GM06990 (cell line): ENCODE measurements around the gene BST1.
A peak's percentile ranks its signal among the peaks of the same experiment; 100 is the strongest.

Experiments
- DNase-seq: peaks from one replicate; pipeline ENCODE4 v3.0.0-alpha.2; 2011; ENCODE audit not compliant: insufficient read length; ENCODE audit errors: extremely low read depth
- H3K27me3 ChIP-seq: replicated peaks from 2 replicates; pipeline ENCODE4 v1.6.0; 2011; ENCODE audit warnings: low read length; ENCODE audit not compliant: control insufficient read depth, insufficient read depth
- H3K36me3 ChIP-seq: 2 replicates; pipeline ENCODE4 v1.5.1; 2011; ENCODE audit warnings: low read length; ENCODE audit not compliant: control insufficient read depth, insufficient read depth
- H3K4me3 ChIP-seq: replicated peaks from 2 replicates; pipeline ENCODE4 v1.5.1; 2011; ENCODE audit warnings: low read depth, mild to moderate bottlenecking, control low read depth, low read length
- TF ChIP-seq, protein P1 (sequence below): IDR thresholded peaks from 2 replicates; pipeline ENCODE4 v1.5.1; 2011; ENCODE audit warnings: low read length, control low read depth, mild to moderate bottlenecking, inconsistent platforms; ENCODE audit not compliant: insufficient read depth, poor library complexity, severe bottlenecking

The BST1 gene

DNA sequence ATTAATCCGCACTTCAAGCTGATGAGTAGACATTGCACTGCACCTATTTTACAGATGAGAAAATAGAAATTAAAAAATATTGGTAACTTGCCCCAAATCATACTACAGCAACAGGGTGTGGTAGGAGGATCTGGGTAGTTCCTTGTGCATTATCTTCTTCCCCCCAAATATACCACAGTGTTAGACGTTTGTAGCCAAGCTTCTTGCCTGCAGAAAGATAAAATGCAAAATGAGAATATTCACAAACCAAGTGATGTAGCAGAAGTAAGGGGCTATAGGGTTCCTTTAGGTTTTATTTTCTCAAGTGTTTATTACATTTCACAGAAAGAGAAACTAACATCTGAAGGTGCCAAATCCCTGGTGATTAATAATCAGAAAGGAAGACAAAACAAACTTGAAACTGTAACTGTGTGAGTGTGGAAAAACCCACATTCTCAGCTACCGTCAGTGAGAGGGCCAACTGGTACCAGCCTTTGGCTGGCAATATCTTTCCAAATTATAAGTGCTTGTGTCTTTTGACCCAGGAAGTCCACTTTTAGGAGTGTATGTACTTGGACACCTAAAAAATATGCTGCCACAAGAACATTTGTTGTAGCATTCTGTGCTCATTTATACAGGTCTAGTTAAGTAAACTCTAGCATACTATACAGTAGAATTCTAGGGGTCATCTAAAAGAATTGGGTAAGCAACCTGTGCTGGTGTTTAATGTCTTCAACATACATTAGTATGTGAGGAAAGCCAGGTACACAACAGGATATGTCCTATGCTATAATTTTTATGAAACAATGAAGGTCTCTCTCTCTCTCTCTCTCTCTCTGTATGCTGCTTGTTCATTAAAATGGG lies 68.6 kb downstream of the BST1 start:
- Histone ChIP-seq H3K36me3 (no peaks in the 10 kb centered on the region), H3K4me3 (no peak overlapping the region), H3K27me3 (no peaks in the 10 kb centered on the region; the same call in 1 of the 2 replicates)
- TF ChIP-seq, protein P1, sequence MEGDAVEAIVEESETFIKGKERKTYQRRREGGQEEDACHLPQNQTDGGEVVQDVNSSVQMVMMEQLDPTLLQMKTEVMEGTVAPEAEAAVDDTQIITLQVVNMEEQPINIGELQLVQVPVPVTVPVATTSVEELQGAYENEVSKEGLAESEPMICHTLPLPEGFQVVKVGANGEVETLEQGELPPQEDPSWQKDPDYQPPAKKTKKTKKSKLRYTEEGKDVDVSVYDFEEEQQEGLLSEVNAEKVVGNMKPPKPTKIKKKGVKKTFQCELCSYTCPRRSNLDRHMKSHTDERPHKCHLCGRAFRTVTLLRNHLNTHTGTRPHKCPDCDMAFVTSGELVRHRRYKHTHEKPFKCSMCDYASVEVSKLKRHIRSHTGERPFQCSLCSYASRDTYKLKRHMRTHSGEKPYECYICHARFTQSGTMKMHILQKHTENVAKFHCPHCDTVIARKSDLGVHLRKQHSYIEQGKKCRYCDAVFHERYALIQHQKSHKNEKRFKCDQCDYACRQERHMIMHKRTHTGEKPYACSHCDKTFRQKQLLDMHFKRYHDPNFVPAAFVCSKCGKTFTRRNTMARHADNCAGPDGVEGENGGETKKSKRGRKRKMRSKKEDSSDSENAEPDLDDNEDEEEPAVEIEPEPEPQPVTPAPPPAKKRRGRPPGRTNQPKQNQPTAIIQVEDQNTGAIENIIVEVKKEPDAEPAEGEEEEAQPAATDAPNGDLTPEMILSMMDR = no peak
- peak; percentile 40 for DNase-seq

DNA sequence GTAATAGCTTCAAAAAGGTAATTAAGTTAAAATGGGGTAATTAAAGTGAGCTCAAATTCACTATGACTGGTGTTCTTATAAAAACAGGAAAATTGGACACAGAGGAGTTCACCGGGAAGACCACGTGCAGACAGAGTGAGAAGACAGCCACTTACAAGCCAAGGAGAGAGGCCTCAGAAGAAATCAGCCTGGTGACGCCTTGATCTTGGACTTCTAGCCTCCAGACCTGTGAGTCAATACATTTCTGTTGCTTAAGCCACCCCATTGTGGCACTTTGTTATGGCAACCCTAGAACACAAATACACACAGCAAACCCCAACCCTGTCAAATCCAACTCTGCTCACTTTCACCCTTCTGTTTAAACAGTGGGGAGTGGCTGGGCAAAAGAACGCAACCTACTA lies 71.2 kb downstream of the BST1 start:
- no peak for DNase-seq
- TF ChIP-seq, protein P1 = no peak
- H3K4me3 ChIP-seq = no peak overlapping the region
- H3K36me3 ChIP-seq = no peaks in the 10 kb centered on the region
- no peaks in the 10 kb centered on the region; the same call in 1 of the 2 replicates for H3K27me3 ChIP-seq

DNA sequence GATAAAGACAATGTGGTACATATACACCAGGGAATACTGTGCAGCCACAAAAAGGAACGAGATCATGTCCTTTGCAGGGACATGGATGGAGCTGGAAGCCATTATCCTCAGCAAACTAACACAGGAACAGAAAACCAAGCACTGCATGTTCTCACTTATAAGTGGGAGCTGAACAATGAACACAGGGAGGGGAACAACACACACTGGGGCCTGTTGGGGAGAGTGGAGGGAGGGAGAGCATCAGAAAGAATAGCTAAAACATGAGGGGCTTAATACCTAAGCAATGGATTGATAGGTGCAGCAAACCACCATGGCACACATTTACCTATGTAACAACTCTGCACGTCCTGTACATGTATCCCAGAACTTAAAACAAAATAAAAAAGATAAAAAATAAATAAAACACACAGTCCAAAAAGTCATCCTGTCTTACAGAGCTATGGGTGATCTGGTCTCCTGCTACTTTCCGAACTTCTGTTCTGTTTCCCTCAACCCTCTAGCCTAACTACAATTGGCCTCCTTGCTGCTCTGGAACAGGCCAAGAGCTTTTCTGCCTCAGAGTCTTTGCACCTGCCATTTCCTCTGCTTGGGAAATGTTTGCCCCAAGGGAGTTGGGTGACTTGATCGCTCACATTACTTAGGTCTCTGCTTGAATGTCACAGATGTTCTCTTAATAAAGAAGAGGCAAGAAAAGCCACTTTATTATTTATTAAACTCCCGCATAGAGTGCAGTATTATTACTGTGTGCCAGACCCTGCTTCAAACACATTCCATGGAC lies 74.2 kb downstream of the BST1 start:
- no peaks in the 10 kb centered on the region; the same call in 1 of the 2 replicates for H3K36me3 ChIP-seq
- H3K4me3 ChIP-seq = no peak overlapping the region
- no peak for DNase-seq
- TF ChIP-seq, protein P1 = no peak
- H3K27me3 ChIP-seq = no peaks in the 10 kb centered on the region; the same call in 1 of the 2 replicates

DNA sequence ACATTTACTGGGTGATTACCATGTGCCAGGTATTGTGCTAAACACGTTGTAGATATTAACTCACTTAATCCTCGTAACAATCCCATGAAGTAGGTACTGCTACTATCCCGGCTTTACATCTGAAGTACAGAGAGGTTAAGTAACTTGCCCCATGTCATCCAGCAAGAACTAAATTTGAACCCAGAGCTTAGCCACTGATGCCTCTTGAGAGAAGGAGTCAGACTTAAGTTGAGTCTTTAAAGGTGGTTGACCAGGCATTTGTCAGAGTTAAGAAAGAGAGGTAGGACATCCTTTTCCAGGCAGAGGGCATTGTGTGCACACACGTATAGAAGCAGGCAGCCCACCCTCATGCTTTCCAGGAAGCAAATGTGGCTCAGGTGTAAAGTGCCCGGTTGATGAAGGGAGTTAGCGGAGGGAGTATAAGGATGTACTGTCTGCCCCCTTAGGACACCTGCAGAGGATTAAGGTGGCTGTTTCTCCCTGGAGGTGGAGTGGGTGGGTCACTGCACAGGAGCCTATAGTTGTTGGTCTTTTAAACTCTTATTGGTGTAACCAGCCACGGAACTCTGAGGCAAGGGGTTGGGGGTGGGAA lies 74.9 kb downstream of the BST1 start:
- H3K36me3 ChIP-seq = no peaks in the 10 kb centered on the region; the same call in 1 of the 2 replicates
- H3K27me3 ChIP-seq = no peaks in the 10 kb centered on the region; the same call in 1 of the 2 replicates
- TF ChIP-seq, protein P1 = no peak
- no peak for DNase-seq
- H3K4me3 ChIP-seq = peak overlapping the region; percentile 71

DNA sequence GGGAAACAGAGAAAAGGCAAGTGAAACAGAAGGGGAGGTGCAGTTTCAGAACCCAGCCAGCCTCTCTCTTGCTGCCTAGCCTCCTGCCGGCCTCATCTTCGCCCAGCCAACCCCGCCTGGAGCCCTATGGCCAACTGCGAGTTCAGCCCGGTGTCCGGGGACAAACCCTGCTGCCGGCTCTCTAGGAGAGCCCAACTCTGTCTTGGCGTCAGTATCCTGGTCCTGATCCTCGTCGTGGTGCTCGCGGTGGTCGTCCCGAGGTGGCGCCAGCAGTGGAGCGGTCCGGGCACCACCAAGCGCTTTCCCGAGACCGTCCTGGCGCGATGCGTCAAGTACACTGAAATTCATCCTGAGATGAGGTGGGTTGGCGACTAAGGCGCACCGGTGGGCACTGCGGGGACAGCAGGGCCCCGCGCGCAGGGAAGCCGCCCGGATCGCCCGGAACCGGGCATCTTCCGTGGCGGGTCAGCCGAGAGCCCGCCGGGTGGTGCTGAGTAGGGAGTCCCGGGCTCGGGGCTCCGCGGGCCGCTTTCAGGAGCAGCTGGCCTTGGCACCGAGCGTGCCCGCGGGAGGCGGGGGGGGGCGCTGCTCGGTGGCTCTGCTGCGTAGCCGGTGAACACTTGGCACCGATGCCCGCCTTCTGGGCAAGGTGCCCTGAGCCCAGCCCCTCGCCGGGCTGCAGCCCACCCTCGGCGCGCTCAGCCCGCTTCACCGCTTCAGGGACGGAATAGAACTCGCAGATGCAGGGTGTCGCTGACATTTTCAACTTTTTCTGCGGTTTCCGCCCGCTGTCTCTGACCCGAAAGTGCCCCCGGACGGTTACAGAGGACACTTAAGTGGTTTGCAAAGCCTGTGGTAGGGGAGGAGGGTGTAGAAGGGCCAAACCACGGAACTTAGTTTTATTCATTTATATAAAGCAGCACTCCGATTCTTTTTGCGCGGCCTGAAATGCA lies 75.7 kb downstream of the BST1 start, which contains the start of gene CD38:
CD38 (plus strand) TSS at position 40 of the 953 bp plus-strand sequence; CDS start at position 127, 87 bp downstream.
- TF ChIP-seq, protein P1 = no peak
- Histone ChIP-seq H3K36me3 (no peaks in the 10 kb centered on the region; the same call in 1 of the 2 replicates), H3K27me3 (no peaks in the 10 kb centered on the region; the same call in 1 of the 2 replicates), H3K4me3 (peak within 1 kb of the TSS; percentile 71)
- DNase-seq = peak; percentile 80
